Mesenchymal stem cell (in vitro differentiated cells and primary cell): ENCODE results near the gene SRSF2.
"Not testable (repeated sequence)": the region's sequence is repeated elsewhere in the genome, so short reads cannot be mapped to it uniquely, and the experiment has no call there.

Experiments
- DNase-seq: peaks from one replicate; pipeline ENCODE4 v3.0.0-alpha.2; 2013
- H2AFZ ChIP-seq: one replicate; pipeline ENCODE4 v1.6.1; 2013; ENCODE audit warnings: low read depth, mild to moderate bottlenecking, control low read depth, inconsistent platforms, low read length, moderate library complexity
- H2AK5ac ChIP-seq: 2 replicates; pipeline ENCODE4 v1.6.1; 2013; ENCODE audit warnings: low read length, moderate library complexity, mild to moderate bottlenecking, inconsistent platforms; ENCODE audit not compliant: severe bottlenecking
- H2BK120ac ChIP-seq: one replicate; pipeline ENCODE4 v1.6.1; 2013; ENCODE audit warnings: low read depth, mild to moderate bottlenecking, inconsistent platforms, low read length, moderate library complexity
- H2BK12ac ChIP-seq, 2 experiments: one replicate each; pipeline ENCODE4 v1.6.1; 2013; ENCODE audit warnings: inconsistent platforms in 2 of 2, low read length in 2 of 2, mild to moderate bottlenecking in 2 of 2, moderate library complexity in 2 of 2, control low read depth in 1 of 2
- H2BK15ac ChIP-seq: one replicate; pipeline ENCODE4 v1.6.1; 2013; ENCODE audit warnings: mild to moderate bottlenecking, low read depth, inconsistent platforms; ENCODE audit not compliant: poor library complexity, severe bottlenecking
- H2BK5ac ChIP-seq: 2 replicates; pipeline ENCODE4 v1.6.1; 2013; ENCODE audit warnings: low read depth, mild to moderate bottlenecking, low read length, control low read depth, inconsistent platforms; ENCODE audit not compliant: poor library complexity, severe bottlenecking
- H3K14ac ChIP-seq, 2 experiments: one replicate each; pipeline ENCODE4 v1.6.1; 2013; ENCODE audit warnings: inconsistent platforms in 2 of 2, low read length in 2 of 2, control low read depth in 1 of 2, mild to moderate bottlenecking in 1 of 2, moderate library complexity in 1 of 2
- H3K18ac ChIP-seq, 2 experiments: one replicate each; pipeline ENCODE4 v1.6.1; 2013; ENCODE audit warnings: inconsistent platforms in 2 of 2, low read length in 2 of 2, control low read depth in 1 of 2, low read depth in 1 of 2, mild to moderate bottlenecking in 1 of 2
- H3K23ac ChIP-seq, 2 experiments: one replicate each; pipeline ENCODE4 v1.6.1; 2013; ENCODE audit warnings: inconsistent platforms in 2 of 2, low read length in 2 of 2, mild to moderate bottlenecking in 2 of 2, moderate library complexity in 2 of 2, control low read depth in 1 of 2
- H3K27ac ChIP-seq: 2 replicates; pipeline ENCODE4 v1.5.1; 2013; ENCODE audit warnings: mild to moderate bottlenecking, moderate library complexity, low read length, control low read depth, inconsistent platforms; ENCODE audit not compliant: poor library complexity, severe bottlenecking
- H3K27me3 ChIP-seq, 2 experiments: 2 replicates each; pipeline versions ENCODE4 v1.6.1 to v1.7.0; 2013; ENCODE audit warnings: low read length in 2 of 2, mild to moderate bottlenecking in 2 of 2, moderate library complexity in 2 of 2, control low read depth in 1 of 2, inconsistent platforms in 1 of 2; ENCODE audit not compliant: control insufficient read depth in 1 of 2, insufficient read depth in 1 of 2
- H3K36me3 ChIP-seq, 2 experiments: 2 replicates each; pipeline versions ENCODE4 v1.6.1 to v1.7.0; 2013; ENCODE audit warnings: low read length in 2 of 2, control low read depth in 1 of 2, inconsistent platforms in 1 of 2, low read depth in 1 of 2, mild to moderate bottlenecking in 1 of 2; ENCODE audit not compliant: insufficient read depth in 2 of 2, control insufficient read depth in 1 of 2
- H3K4ac ChIP-seq, 2 experiments: one replicate each; pipeline ENCODE4 v1.6.1; 2013; ENCODE audit warnings: inconsistent platforms in 2 of 2, low read length in 2 of 2, mild to moderate bottlenecking in 2 of 2, moderate library complexity in 2 of 2, control low read depth in 1 of 2, low read depth in 1 of 2
- H3K4me1 ChIP-seq: 2 replicates; pipeline ENCODE4 v1.6.1; 2013; ENCODE audit warnings: low read depth, low read length, control low read depth; ENCODE audit not compliant: control insufficient read depth, insufficient read depth
- H3K4me2 ChIP-seq: 2 replicates; pipeline ENCODE4 v1.6.1; 2013; ENCODE audit warnings: low read length, mild to moderate bottlenecking, inconsistent platforms; ENCODE audit not compliant: poor library complexity, severe bottlenecking
- H3K4me3 ChIP-seq, 2 experiments: 2 replicates each; pipeline versions ENCODE4 v1.5.1 to v1.7.0; 2013; ENCODE audit warnings: low read length in 2 of 2, mild to moderate bottlenecking in 2 of 2, control low read depth in 1 of 2, low read depth in 1 of 2; ENCODE audit not compliant: insufficient read depth in 1 of 2
- H3K79me1 ChIP-seq: replicated peaks from 2 replicates; pipeline ENCODE4 v1.6.1; 2013; ENCODE audit warnings: mild to moderate bottlenecking, control low read depth, low read length, inconsistent platforms; ENCODE audit not compliant: poor library complexity, severe bottlenecking
- H3K9ac ChIP-seq: 2 replicates; pipeline ENCODE4 v1.7.0; 2013; ENCODE audit warnings: mild to moderate bottlenecking, low read length, moderate library complexity
- H3K9me3 ChIP-seq: 2 replicates; pipeline ENCODE4 v1.7.0; 2013; ENCODE audit warnings: mild to moderate bottlenecking, low read length; ENCODE audit not compliant: control insufficient read depth
- H4K8ac ChIP-seq: one replicate; pipeline ENCODE4 v1.6.1; 2013; ENCODE audit warnings: inconsistent platforms, mild to moderate bottlenecking, low read length, moderate library complexity
- H4K91ac ChIP-seq: one replicate; pipeline ENCODE4 v1.6.1; 2013; ENCODE audit warnings: mild to moderate bottlenecking, low read length, inconsistent platforms
- WGBS: methylation state at CpG from one replicate; pipeline ENCODE4 v1.1.7; 2013; ENCODE audit warnings: mixed read lengths; 5-methylcytosine and 5-hydroxymethylcytosine counted together

SRSF2 gene

DNA sequence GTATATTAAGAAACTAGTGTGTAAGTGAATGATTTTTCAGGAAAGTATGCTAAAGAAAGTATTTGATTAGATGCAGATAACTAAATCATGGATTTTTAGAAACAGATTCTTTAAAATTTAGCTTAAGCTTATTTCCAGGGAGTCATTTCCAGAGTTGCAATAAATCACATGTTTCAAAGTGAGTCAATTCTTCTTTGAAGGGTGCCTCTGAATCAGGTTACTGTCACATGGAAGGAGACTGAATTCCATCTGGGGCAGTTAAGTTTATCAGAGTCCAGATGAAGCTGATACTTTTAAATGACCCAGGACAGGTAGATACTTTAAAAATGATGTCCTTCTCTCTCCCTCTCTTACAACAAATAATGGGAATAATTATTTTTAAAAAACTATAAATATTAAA lies 5.8 kb upstream of the SRSF2 start:
- no peak overlapping the region for H2AFZ ChIP-seq
- peaks cover 2% of the 10 kb centered on the region for H3K4me1 ChIP-seq
- H3K23ac ChIP-seq: no peak overlapping the region
- no peak for DNase-seq
- H2AK5ac ChIP-seq: no peak overlapping the region
- H2BK12ac ChIP-seq: no peak overlapping the region
- H4K91ac ChIP-seq: no peak overlapping the region
- no peak overlapping the region for H3K4me2 ChIP-seq
- no peak overlapping the region for H3K9ac ChIP-seq
- no peak overlapping the region for H4K8ac ChIP-seq
- no peak overlapping the region for H3K27ac ChIP-seq
- peaks cover 9 to 55% of the 10 kb centered on the region in 2 experiments for H3K36me3 ChIP-seq
- H3K4ac ChIP-seq: no peak overlapping the region
- H3K14ac ChIP-seq: no peak overlapping the region
- H3K9me3 ChIP-seq: peaks cover 8% of the 10 kb centered on the region
- H2BK120ac ChIP-seq: no peak overlapping the region
- H3K18ac ChIP-seq: no peak overlapping the region
- H2BK15ac ChIP-seq: no peak overlapping the region
- no peak overlapping the region for H3K4me3 ChIP-seq
- peaks cover 9% of the 10 kb centered on the region for H3K79me1 ChIP-seq
- H2BK5ac ChIP-seq: no peak overlapping the region
- H3K27me3 ChIP-seq: no peaks in the 10 kb centered on the region

- Histone ChIP-seq H3K4me3 (peak overlapping the region in 1 of 2 experiments; percentile 35), H3K9ac (peak overlapping the region; percentile 48)
- WGBS: 68% methylated on average over 4 of the region's 5 CpGs
These were observed 3.4 kb upstream of the SRSF2 start for GRCh38 chr17:76740329-76741118.

DNA sequence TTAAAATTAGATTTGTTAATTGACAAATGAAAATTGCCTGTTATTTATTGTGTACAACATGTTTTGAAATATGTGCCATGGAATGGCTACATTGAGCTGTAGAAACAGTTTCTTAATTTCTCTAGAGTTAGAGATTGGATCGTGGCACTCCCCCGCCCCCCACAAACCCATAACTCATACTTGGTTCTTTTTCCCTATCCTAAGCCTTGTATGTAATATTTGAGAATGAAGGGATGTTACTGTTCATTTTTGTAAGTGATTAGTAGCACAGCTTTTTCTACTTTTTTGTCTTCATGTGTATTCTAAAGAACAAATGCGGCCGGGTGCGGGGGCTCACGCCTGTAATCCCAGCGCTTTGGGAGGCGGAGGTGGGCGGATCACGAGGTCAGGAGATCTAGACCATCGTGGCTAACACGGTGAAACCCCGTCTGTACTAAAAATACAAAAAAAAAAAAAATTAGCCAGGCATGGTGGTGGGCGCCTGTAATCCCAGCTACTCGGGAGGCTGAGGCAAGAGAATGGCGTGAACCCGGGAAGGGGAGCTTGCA lies 2.5 kb upstream of the SRSF2 start:
- H4K8ac ChIP-seq, H3K18ac ChIP-seq, H2BK12ac ChIP-seq, H2AFZ ChIP-seq, H3K27ac ChIP-seq, H3K4me1 ChIP-seq, H3K27me3 ChIP-seq, DNase-seq, H3K79me1 ChIP-seq, H3K23ac ChIP-seq, H3K4me2 ChIP-seq, H3K9me3 ChIP-seq, H4K91ac ChIP-seq, H3K14ac ChIP-seq, H3K4ac ChIP-seq, H2AK5ac ChIP-seq, H2BK120ac ChIP-seq, H2BK15ac ChIP-seq, H2BK5ac ChIP-seq: not testable (repeated sequence)
- Histone ChIP-seq H3K4me3 (peak overlapping the region in 1 of 2 experiments; percentile 92), H3K9ac (peak overlapping the region; percentile 91), H3K36me3 (peaks cover 14 to 45% of the 10 kb centered on the region in 2 experiments)
- WGBS: 99% methylated on average over 15 of the region's 17 CpGs

More at GRCh38 chr17:76740329-76741118, 3.4 kb upstream of the SRSF2 start:
- Histone ChIP-seq H3K79me1 (peaks cover 7% of the 10 kb centered on the region), H4K91ac (no peak overlapping the region), H3K36me3 (peaks cover 16 to 45% of the 10 kb centered on the region in 2 experiments), H3K9me3 (peaks cover 7% of the 10 kb centered on the region), H3K4me2 (no peak overlapping the region), H2AK5ac (no peak overlapping the region), H3K4me1 (peaks cover 2% of the 10 kb centered on the region), H3K27ac (no peak overlapping the region), H2BK12ac (no peak overlapping the region), H3K27me3 (no peaks in the 10 kb centered on the region), H4K8ac (no peak overlapping the region), H3K4ac (no peak overlapping the region), H2BK15ac (no peak overlapping the region), H2BK5ac (no peak overlapping the region), H2BK120ac (no peak overlapping the region), H3K14ac (no peak overlapping the region), H3K18ac (no peak overlapping the region), H3K23ac (no peak overlapping the region), H2AFZ (no peak overlapping the region)
- peak; percentile 81 for DNase-seq

DNA sequence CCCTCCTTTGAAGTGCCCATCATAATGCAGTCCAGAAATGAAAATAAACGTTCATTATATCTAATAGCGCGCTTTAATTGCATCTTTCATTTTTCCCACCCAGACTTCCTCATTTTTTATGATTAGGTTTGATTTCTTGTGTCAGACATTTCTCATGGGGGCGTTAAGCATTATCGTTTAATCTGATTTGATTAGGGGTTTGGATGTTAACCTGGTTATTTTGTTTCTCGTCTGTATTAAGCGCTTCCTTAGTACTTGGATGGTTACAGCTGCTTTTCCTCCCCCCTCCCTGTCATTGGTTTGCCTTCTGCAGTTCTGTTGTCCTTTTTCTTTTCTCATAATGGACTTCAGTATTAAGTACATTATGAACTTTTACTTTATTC lies 1.3 kb upstream of the SRSF2 start:
- Histone ChIP-seq H2BK5ac (peak overlapping the region; percentile 61), H3K23ac (no peak overlapping the region), H3K4ac (peak overlapping the region in 1 of 2 experiments; percentile 91), H3K27ac (peak overlapping the region; percentile 96), H2AK5ac (no peak overlapping the region), H3K79me1 (peaks cover 7% of the 10 kb centered on the region), H3K9me3 (no peaks in the 10 kb centered on the region), H2BK15ac (peak overlapping the region; percentile 26), H3K4me1 (peaks cover 2% of the 10 kb centered on the region), H4K91ac (no peak overlapping the region), H3K18ac (peak overlapping the region in 1 of 2 experiments; percentile 23), H3K4me3 (peak overlapping the region in 1 of 2 experiments; percentile 92), H2BK120ac (no peak overlapping the region), H3K36me3 (peaks cover 12 to 46% of the 10 kb centered on the region in 2 experiments), H2BK12ac (no peak overlapping the region), H3K4me2 (peak overlapping the region; percentile 95), H3K14ac (no peak overlapping the region), H3K27me3 (no peaks in the 10 kb centered on the region), H2AFZ (no peak overlapping the region), H3K9ac (peak overlapping the region; percentile 91), H4K8ac (no peak overlapping the region)
- no peak for DNase-seq
- 19% methylated on average over 4 of the region's 7 CpGs for WGBS
